Hypothalamus (tissue), 51 donors: ENCODE data around the gene CCDC74B.
"Not testable (repeated sequence)": the region's sequence is repeated elsewhere in the genome, so short reads cannot be mapped to it uniquely, and the experiment has no call there.

Experiments
- DNase-seq, 51 donors: peaks; one replicate each; lab custom pipeline; 2025; lab: John Stamatoyannopoulos, UW

The CCDC74B gene

GRCh38 chr2:130120924-130121323 lies 24.0 kb downstream of the CCDC74B start:
- not testable (repeated sequence) for DNase-seq

- DNase-seq: not testable (repeated sequence)
These were observed 42.1 kb downstream of the CCDC74B start for GRCh38 chr2:130102597-130103363.
